ENCODE results near the gene R3HDM4.
"Not testable (repeated sequence)": the region's sequence is repeated elsewhere in the genome, so short reads cannot be mapped to it uniquely, and the experiment has no call there.

The R3HDM4 gene

DNA sequence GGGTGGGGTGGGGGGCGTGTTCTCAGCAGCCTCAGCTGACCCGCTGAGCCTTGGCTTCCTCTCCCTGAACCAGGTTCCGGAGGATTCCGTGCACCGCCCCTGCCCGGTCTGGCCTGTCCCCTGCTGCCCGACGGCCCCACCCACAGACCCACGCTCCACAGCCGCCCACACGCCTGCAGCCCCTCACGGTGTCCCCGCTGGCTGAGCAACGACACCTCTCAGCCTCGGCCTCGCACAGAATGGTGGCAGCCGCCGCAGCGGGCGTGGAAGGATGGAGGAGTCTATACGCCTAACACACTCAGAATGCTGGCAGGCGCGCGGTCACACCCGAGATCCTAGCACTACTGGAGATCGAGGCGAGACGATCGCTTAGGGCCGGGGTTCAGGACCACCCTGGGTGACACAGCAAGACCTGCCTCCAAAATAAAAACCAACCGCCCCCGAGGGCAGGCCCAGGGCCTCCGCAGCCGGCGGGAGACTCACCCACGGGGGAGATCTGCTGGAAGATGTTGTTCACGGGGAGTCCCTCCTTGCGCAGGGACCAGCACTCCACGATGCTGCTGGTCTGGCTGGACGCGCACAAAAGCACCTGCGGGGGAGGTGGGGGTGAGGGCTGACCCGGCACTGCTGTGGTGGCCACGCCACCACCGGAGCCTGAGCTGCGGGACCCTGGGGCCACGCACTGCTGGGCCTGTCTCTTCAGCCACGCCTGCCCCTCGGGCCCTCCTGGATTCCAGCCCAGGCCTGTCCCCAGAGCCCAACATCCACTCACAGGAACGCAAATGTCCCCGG is 28.4 kb downstream of the R3HDM4 start:
- no peak for DNase-seq (ENCODE audit: insufficient read length, low spot score)
- FAIRE-seq = no peak
- TF ChIP-seq, protein P1, sequence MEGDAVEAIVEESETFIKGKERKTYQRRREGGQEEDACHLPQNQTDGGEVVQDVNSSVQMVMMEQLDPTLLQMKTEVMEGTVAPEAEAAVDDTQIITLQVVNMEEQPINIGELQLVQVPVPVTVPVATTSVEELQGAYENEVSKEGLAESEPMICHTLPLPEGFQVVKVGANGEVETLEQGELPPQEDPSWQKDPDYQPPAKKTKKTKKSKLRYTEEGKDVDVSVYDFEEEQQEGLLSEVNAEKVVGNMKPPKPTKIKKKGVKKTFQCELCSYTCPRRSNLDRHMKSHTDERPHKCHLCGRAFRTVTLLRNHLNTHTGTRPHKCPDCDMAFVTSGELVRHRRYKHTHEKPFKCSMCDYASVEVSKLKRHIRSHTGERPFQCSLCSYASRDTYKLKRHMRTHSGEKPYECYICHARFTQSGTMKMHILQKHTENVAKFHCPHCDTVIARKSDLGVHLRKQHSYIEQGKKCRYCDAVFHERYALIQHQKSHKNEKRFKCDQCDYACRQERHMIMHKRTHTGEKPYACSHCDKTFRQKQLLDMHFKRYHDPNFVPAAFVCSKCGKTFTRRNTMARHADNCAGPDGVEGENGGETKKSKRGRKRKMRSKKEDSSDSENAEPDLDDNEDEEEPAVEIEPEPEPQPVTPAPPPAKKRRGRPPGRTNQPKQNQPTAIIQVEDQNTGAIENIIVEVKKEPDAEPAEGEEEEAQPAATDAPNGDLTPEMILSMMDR (IDR thresholded peaks at IDR 0.05; ENCODE audit: insufficient read depth, missing control alignments) = no peak

GRCh38 chr19:883661-884211 is 29.3 kb downstream of the R3HDM4 start:
- DNase-seq (ENCODE audit: insufficient read length, low spot score) (no peak), FAIRE-seq (no peak)

DNA sequence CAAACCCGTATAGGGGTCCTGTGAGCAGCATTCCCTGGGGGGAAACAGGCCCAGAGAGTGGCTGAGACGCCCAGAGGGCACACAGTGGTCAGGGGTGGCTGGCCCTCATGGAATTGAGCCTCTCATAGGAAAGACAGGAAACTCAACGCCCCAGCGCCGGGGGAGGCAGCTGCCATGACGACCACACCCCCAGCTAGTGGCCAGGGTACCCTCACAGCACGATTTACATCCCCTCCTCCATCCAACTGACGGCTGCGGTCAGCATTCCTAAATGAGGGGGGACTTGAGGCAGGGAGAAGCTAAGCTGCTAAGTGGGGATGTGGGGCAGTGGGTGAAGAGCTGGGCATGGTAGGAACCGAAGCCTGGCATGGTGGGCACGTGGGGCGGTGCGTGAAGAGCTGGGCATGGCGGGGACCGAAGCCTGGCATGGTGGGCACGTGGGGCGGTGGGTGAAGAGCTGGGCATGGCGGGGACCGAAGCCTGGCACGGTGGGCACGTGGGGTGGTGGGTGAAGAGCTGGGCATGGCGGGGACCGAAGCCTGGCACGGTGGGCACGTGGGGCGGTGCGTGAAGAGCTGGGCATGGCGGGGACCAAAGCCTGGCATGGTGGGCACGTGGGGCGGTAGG is 30.0 kb downstream of the R3HDM4 start:
- FAIRE-seq (no peak), DNase-seq (ENCODE audit: insufficient read length, low spot score) (no peak)
- TF ChIP-seq, protein P1 (IDR thresholded peaks at IDR 0.05; ENCODE audit: insufficient read depth, missing control alignments) = no peak

More at GRCh38 chr19:883661-884211, 29.3 kb downstream of the R3HDM4 start:
- TF ChIP-seq, protein P1 (IDR thresholded peaks at IDR 0.05; ENCODE audit: insufficient read depth, missing control alignments) = no peak

- TF ChIP-seq, protein P1 (IDR thresholded peaks at IDR 0.05; ENCODE audit: insufficient read depth, missing control alignments) = no peak
- DNase-seq (ENCODE audit: insufficient read length, low spot score) (no peak), FAIRE-seq (no peak)
Observed at GRCh38 chr19:881385-882071, 31.5 kb downstream of the R3HDM4 start.

DNA sequence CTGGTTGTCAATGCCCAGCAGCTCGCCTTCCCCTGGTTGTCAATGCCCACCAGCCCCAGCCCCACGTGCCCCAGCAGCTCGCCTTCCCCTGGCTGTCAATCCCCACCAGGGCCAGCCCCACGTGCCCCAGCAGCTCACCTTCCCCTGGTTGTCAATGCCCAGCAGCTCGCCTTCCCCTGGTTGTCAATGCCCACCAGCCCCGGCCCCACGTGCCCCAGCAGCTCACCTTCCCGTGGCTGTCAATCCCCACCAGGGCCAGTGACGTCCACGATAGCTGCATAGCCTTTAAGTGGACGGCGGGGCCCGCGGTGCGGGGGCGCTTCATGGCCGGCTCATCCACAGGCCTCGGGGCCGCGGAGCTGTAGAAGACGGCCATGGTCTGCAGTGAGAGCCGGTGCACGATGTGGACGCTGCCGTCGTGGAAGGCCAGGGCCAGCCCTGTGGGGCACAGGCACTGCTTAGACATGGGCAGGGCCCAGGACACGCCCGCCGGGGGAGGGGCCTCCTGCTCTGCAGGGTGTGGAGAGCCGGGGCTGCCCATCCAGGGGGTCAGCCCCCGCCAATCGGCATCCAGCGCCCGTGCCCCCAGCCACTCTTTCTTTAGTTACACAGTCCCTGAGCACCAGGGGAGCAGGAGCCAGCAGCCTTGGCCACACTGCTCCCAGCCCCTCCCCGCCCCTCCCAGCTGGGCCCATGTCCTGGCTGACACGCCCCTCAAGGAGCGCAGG is 33.1 kb downstream of the R3HDM4 start:
- DNase-seq (ENCODE audit: insufficient read length, low spot score) = no peak
- FAIRE-seq = no peak
- TF ChIP-seq, protein P1 (IDR thresholded peaks at IDR 0.05; ENCODE audit: insufficient read depth, missing control alignments) = no peak

DNA sequence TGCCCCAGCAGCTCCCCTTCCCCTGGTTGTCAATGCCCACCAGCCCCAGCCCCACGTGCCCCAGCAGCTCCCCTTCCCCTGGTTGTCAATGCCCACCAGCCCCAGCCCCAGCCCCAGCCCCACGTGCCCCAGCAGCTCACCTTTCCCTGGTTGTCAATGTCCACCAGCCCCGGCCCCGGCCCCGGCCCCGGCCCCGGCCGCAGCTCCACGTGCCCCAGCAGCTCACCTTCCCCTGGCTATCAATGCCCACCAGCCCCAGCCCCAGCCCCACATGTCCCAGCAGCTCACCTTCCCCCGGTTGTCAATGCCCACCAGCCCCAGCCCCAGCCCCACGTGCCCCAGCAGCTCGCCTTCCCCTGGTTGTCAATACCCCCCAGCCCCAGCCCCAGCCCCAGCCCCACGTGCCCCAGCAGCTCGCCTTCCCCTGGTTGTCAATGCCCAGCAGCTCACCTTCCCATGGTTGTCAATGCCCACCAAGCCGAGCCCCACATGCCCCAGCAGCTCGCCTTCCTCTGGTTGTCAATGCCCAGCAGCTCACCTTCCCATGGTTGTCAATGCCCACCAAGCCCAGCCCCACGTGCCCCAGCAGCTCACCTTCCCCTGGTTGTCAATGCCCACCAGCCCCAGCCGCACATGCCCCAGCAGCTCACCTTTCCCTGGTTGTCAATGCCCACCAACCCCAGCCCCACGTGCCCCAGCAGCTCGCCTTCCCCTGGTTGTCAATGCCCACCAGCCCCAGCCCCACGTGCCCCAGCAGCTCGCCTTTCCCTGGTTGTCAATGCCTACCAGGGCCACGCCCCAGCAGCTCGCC is 34.1 kb downstream of the R3HDM4 start:
- not testable (repeated sequence) for FAIRE-seq; DNase-seq (ENCODE audit: insufficient read length, low spot score)

DNA sequence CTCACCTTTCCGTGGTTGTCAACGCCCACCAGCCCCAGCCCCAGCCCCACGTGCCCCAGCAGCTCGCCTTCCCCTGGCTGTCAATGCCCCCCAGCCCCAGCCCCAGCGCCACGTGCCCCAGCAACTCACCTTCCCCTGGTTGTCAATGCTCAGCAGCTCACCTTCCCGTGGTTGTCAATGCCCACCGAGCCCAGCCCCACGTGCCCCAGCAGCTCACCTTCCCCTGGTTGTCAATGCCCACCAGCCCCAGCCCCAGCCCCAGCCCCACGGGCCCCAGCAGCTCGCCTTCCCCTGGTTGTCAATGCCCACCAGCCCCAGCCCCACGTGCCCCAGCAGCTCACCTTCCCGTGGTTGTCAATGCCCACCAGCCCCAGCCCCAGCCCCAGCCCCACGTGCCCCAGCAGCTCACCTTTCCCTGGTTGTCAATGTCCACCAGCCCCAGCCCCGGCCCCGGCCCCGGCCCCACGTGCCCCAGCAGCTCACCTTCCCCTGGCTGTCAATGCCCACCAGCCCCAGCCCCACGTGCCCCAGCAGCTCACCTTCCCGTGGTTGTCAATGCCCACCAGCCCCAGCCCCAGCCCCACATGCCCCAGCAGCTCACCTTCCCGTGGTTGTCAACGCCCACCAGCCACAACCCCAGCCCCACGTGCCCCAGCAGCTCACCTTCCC is 34.9 kb downstream of the R3HDM4 start:
- not testable (repeated sequence) for FAIRE-seq; DNase-seq (ENCODE audit: insufficient read length, low spot score)

Measured in D721Med (cell line).